ENCODE data around the gene LYPD6. TPM values are rescaled to one million over a fixed set of nuclear protein-coding genes. Genes with fewer than 3 reads are reported as not detected.

Gene LYPD6
- total RNA-seq, 1 experiment from 2014 or later, result 1.4 TPM

- Histone ChIP-seq H3K4me3 (no peak overlapping the region), H3K9me3 (no peaks in the 10 kb centered on the region), H3K36me3 (no peaks in the 10 kb centered on the region), H3K27me3 (no peaks in the 10 kb centered on the region; the same call in 1 of the 2 replicates)
- DNase-seq, result no peak
These were observed 49.8 kb downstream of the LYPD6 start for GRCh38 chr2:149380205-149380604.

GRCh38 chr2:149383340-149383739 is 53.0 kb downstream of the LYPD6 start:
- no peak for DNase-seq
- Histone ChIP-seq H3K4me3 (no peak overlapping the region), H3K27me3 (no peaks in the 10 kb centered on the region; the same call in 1 of the 2 replicates), H3K36me3 (no peaks in the 10 kb centered on the region), H3K9me3 (no peaks in the 10 kb centered on the region)

DNA sequence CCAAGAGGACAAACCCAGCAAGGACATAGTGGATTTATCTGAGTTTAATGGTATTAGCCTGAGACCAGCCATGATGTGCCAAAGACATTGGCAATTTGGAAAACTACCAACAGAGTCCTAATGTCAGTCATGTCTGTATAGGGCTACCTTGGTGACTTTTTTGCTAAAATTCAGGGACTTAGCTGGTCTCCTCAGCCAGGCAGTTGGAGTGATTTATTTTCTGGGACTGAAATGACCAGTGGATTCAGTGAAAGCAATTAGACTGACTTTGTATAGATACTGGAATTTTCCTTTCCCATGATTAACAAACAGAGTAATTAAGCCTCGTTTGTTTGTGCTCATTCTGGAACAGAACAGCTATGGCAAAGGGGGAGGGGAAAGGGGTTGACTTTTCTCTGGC is 55.0 kb downstream of the LYPD6 start:
- Histone ChIP-seq H3K4me3 (no peak overlapping the region), H3K36me3 (no peaks in the 10 kb centered on the region), H3K27me3 (no peaks in the 10 kb centered on the region; the same call in 1 of the 2 replicates), H3K9me3 (no peaks in the 10 kb centered on the region)
- no peak for DNase-seq

- Histone ChIP-seq H3K9me3 (no peaks in the 10 kb centered on the region), H3K4me3 (no peak overlapping the region), H3K27me3 (no peaks in the 10 kb centered on the region), H3K36me3 (no peaks in the 10 kb centered on the region)
- DNase-seq, result no peak
These were observed 57.0 kb downstream of the LYPD6 start for GRCh38 chr2:149387411-149387810.

- H3K27me3 ChIP-seq, result no peaks in the 10 kb centered on the region
- H3K36me3 ChIP-seq, result no peaks in the 10 kb centered on the region
- no peaks in the 10 kb centered on the region for H3K9me3 ChIP-seq
- no peak for DNase-seq
- H3K4me3 ChIP-seq, result no peak overlapping the region
These were observed 57.9 kb downstream of the LYPD6 start for GRCh38 chr2:149388120-149388816.

DNA sequence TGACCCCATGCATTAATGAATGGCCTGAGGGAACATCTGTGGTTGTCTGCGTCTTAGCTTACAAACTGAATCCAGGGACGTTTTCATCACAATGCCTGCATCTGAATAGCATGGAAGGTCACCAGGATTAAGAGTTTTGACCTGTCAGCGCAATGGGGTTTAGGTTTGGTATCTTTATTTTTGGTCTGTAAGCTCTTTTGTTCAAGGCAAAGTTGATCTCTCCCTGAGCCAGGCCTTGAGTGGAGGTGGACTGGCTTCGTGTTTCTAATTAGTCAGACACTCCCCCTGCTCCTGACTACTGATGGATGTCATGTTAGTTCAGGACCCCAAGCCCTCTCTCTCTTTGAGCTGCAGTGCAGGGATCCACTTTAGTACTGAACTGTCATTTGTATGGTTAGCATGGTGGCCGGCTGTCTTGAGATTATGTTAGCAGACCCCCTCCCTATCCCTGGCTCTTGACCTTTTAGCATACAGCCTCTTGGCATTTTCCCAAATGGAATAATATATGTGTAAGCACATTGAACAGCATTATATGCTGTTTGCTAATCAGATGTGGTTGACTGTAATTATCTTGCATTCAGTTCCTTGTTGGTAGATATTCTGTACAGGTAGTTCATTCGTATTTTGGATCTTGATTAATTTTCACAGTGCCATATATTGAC is 59.2 kb downstream of the LYPD6 start:
- Histone ChIP-seq H3K36me3 (no peaks in the 10 kb centered on the region), H3K27me3 (no peaks in the 10 kb centered on the region)

GRCh38 chr2:149393614-149394013 is 63.2 kb downstream of the LYPD6 start:
- Histone ChIP-seq H3K27me3 (no peaks in the 10 kb centered on the region), H3K36me3 (no peaks in the 10 kb centered on the region), H3K4me3 (no peak overlapping the region), H3K9me3 (no peaks in the 10 kb centered on the region)
- DNase-seq, result no peak

More for the DNA sequence above, 59.2 kb downstream of the LYPD6 start:
- Histone ChIP-seq H3K9me3 (no peaks in the 10 kb centered on the region), H3K4me3 (no peak overlapping the region)
- DNase-seq, result no peak

- DNase-seq, result no peak
- no peak overlapping the region for H3K4me3 ChIP-seq
- no peaks in the 10 kb centered on the region for H3K36me3 ChIP-seq
- no peaks in the 10 kb centered on the region for H3K9me3 ChIP-seq
- H3K27me3 ChIP-seq, result no peaks in the 10 kb centered on the region
These were observed 64.5 kb downstream of the LYPD6 start for GRCh38 chr2:149394864-149395263.

DNA sequence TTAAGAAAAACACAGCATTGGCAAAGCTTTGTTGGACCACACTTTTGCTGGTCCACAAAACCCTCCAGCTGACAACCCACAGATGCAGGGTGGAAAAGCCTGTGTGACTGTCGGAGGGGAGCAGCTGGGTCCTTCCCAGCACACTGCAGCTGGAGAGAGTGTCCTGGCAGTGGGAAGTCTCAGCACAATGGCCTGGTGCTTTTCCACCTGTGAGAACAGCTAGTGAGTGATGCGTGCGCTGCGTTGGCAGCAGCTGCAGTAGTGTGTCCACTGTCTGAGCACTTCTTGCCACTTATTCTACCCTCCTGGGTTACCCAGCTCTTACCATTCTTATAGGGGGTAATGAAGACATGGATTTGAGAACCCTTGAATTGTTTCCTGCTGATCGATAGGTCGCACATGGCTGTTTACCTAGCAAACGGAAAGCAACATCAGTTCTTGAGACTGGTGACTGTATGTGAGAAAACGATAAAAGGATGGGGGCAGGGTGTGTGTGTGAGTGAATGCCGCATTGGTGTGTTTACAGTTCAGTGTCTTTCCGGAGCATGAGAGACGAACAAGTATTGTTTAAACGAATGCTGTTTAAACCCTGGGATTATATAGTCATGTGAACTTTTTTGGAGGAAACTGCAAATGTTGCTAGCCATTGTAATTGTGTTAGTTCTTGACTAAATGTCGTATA is 69.7 kb downstream of the LYPD6 start:
- DNase-seq, result no peak
- Histone ChIP-seq H3K27me3 (no peaks in the 10 kb centered on the region), H3K9me3 (no peaks in the 10 kb centered on the region), H3K4me3 (no peak overlapping the region), H3K36me3 (no peaks in the 10 kb centered on the region)

DNA sequence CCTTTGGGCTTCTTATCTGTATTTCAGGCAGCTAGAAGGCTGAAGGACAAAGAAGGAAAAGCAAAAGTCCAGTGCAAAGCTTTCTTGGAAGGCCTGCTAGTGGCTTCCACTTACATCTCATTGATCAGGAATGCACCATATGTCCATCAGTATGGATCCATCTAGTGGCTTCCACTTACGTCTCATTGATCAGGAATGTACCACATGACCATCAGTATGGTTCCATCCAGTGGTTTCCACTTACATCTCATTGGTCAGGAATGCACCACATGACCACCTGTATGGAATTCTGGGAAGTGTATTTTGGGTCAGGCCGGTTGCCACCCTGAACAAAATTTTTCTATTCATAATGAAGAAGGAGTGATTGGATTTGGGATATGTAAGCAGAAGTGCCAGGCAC is 70.6 kb downstream of the LYPD6 start:
- Histone ChIP-seq H3K4me3 (no peak overlapping the region), H3K27me3 (no peaks in the 10 kb centered on the region), H3K36me3 (no peaks in the 10 kb centered on the region), H3K9me3 (no peaks in the 10 kb centered on the region)
- DNase-seq, result no peak

- H3K9me3 ChIP-seq, result no peaks in the 10 kb centered on the region; the same call in 1 of the 2 replicates
- DNase-seq, result no peak
- H3K36me3 ChIP-seq, result no peaks in the 10 kb centered on the region
- H3K27me3 ChIP-seq, result no peaks in the 10 kb centered on the region
- H3K4me3 ChIP-seq, result no peak overlapping the region
These were observed 79.1 kb downstream of the LYPD6 start for GRCh38 chr2:149409506-149409905.

- Histone ChIP-seq H3K27me3 (no peaks in the 10 kb centered on the region), H3K4me3 (no peak overlapping the region), H3K9me3 (no peaks in the 10 kb centered on the region; the same call in 1 of the 2 replicates), H3K36me3 (no peaks in the 10 kb centered on the region)
- DNase-seq, result peak; percentile 77
These were observed 80.5 kb downstream of the LYPD6 start for GRCh38 chr2:149410701-149411484.

DNA sequence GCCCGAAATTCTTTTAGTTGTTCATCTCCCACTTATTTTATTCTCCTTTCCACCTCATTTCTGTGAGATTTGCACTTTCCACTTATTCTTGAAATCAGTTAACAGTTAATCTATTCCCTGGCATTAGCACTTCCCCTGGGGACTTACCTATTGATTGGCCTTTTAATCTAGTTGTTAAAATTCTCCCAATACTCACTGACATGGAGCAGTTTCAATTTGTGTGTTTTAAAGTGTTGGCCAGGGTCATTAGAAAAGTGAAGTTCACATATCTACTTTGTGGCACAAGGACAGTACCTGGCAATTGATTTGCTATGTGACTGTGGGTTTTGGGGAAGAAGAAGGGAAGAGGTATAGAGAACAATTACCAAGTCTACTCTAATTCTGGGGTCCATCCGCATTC is 83.1 kb downstream of the LYPD6 start:
- no peak for DNase-seq
- Histone ChIP-seq H3K9me3 (no peaks in the 10 kb centered on the region), H3K27me3 (no peaks in the 10 kb centered on the region)

DNA sequence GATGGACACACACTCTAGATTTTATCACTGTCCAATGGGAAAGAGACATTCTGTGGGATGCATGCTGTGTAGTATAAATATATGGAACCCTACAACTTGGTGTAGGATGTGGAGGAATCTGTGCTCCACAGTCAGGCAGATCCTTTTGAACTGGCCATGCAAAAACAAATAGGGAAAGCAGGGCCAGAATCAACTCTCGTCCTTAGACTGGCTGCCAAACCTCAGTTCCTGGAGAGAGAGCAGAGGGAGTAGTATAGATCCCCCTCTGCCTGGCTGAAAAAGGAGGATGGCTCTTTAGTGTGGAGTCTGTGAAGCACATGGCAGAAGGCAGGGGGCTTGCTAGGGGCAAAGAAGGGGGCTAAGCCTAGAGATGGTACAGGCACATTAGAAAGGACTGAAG is 84.7 kb downstream of the LYPD6 start:
- no peaks in the 10 kb centered on the region for H3K36me3 ChIP-seq
- no peak overlapping the region for H3K4me3 ChIP-seq
- H3K27me3 ChIP-seq, result no peaks in the 10 kb centered on the region
- no peak for DNase-seq
- H3K9me3 ChIP-seq, result no peaks in the 10 kb centered on the region

More for the DNA sequence above, 83.1 kb downstream of the LYPD6 start:
- Histone ChIP-seq H3K36me3 (no peaks in the 10 kb centered on the region), H3K4me3 (no peak overlapping the region)

- H3K27me3 ChIP-seq, result no peaks in the 10 kb centered on the region
- H3K9me3 ChIP-seq, result no peaks in the 10 kb centered on the region
- no peak for DNase-seq
- H3K4me3 ChIP-seq, result no peak overlapping the region
- no peaks in the 10 kb centered on the region for H3K36me3 ChIP-seq
These were observed 87.7 kb downstream of the LYPD6 start for GRCh38 chr2:149418065-149418464.

GRCh38 chr2:149420053-149420963 is 89.9 kb downstream of the LYPD6 start:
- no peak for DNase-seq
- H3K36me3 ChIP-seq, result no peaks in the 10 kb centered on the region
- no peaks in the 10 kb centered on the region for H3K27me3 ChIP-seq
- H3K4me3 ChIP-seq, result no peak overlapping the region
- H3K9me3 ChIP-seq, result no peaks in the 10 kb centered on the region
